Hepatic stellate cell (primary cell): ENCODE data around the gene THOC6.
"Not testable (repeated sequence)": the region's sequence is repeated elsewhere in the genome, so short reads cannot be mapped to it uniquely, and the experiment has no call there.

Experiments
- DNase-seq: peaks from one replicate; pipeline ENCODE4 v3.0.0; 2011; ENCODE audit warnings: low spot score

THOC6 gene

DNA sequence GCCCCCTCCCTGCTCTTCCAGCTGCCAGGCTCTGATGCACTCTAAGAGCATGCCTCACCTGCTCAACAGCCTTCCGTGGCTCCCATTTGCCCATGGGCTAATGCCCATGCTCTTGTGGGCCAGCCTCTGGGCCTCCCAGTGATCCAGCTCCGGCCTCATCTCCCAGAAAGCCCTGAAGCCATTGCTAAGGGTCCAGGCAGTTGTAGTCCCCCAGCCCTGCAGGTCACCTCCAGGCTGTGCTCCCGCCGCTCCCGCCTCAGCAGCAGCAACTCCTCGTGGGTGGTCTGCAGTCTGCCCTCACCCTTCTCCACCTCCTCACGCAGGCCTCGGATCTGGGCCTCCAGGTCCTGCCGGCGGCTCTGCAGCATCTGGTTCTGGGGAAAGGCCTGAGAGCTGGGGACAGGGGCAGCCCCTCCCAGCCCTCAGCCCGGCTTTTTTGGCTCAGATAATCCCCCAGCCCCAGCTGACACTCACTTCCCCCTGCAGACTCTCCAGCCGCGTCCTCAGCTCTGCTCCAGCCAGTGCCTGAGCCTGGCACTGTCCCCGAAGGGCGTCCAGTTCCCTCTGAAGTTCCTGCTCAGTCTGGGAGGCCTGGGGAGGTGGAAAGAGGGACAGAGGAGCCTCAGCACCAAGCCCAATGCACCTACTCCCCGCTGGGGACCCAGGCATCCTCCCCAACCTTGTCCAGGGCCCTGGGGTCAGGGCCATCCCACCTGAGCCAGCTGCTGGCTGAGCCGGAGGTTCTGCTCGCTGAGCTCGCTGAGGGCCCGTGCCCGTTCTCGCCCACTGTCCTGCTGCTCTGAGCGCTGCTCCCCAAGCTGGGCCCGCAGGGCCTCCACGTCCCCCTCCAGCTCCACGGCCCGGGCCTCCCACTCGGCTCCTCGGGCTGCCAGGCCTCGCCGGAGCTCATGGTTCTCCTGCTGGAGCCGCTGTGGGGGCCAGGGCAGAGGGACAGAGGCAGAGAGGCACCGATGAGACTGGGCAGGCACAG, 6.7 kb downstream of the THOC6 start:
- DNase-seq = no peak

DNA sequence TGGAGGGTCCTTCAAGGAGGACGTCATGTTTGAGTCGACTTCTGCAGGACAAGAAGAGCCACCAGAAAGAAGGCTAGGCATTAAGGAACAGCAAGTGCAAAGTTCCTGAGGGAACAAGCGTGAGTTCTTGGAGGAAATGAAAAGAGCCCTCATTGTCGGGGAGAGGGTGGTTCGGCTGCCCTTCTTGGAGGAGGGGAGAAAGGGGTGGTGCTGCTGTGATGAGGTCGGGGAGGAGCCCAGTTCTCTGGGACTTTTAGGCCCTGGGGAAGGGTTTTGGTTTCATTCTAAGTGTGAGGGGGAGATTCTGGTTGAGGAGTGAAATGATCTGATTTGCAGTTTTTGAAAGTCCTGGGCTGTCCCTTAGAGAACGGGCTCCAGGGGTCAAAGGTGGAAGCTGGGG, 8.8 kb downstream of the THOC6 start:
- DNase-seq = no peak

DNA sequence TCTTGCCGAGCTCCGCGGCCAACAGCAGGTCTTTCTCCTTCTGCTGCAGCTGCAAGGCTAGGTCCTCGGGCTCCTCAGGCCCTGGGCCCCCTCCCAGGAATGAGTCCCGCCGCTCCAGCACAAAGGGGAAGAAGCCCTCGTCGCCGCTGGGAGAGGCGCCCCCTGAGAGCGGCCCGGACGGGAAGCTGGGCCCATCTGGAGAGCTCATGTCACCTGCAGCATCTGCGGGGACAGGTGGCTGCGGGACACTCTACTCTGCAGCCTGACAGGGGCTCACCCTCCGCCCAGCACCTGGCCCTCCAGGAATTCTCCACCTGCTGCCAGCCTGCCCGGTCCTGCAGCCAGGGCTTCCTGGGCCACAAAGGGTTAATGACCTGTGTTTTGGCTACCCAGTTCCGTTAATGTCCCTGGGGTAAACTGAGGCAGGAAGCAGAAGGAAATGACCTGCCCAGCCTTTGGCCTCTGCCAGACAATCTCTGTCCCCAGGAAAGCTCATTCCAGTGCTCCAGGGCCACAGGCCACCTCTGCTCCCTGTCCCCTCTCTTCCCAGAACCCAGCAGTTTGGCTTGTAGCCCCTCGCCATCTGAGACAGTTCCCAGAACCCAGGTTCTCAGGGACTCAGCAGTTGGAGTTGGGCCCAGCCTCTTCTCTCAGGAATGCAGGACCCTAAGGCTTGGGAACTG, 11.6 kb downstream of the THOC6 start:
- DNase-seq = no peak

DNA sequence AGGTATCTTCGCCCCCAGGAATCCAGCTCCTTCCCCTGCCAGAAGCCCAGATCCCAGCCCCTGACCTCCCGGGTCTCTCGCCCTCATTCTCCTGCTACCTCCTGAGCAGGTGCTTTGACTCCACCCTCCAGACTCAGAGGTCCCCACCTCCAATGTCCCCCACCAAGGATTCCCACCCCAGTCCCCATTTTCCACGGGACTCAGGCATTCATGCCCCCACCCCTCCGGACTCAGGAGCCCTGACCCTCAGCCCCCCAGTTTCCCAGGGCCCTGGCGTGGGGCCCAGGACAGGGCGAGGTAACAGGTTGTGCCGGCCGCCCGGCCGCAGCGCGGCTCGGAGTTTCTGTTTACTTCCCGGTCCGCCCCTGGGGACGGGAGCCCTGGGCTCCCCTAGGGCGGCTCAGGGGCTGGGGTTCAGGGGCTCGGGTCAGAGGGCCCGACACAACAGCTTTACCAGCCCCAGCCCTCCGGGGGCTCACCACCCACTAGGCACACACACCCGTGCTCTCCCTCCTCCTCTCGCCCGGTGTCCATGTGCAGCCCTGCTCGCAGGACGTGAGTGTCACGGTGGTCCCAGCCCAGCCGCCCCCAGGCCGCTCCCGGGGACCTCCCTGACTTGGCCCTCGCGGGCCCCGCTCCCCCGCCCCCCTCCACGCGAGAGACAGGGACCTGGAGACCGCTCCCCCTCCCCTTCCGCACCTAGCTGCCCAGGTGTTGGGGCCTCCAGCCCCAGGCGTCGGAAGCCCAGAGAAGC, 12.3 kb downstream of the THOC6 start:
- no peak for DNase-seq

DNA sequence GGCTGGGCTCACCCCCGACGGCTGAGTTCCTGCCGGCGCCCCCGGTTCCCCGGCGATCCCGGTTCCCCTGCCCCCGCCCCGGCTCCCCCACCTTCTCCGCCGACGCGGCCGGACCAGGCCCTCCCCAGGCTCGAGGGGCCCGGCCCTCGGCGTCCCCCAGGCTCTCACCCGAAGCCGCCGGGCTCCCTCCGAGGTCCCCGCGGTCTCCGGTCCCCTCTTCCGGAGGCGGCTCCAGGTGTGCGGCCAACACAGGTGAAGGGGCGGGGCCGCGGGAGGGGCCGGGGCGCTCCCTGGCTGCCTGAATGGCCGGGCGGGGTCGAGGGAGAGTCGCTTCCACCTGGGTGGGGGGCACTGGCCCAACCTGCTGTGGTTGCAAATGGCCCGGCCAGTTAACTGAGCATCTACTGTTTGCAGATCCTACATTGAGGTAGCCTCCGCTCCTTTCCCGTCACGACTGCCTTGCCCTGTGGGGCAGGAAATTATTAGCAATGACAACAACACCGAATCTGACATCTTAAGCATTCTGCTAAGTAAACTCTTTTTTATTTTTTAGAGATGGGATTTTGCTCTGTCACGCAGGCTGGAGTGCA, 13.0 kb downstream of the THOC6 start, which contains the start of gene BICDL2:
TSS of gene BICDL2 (minus strand) at position 219 of the 590 bp plus-strand sequence. CDS start 1,448 bp downstream, outside the sequence.
- no peak for DNase-seq

DNA sequence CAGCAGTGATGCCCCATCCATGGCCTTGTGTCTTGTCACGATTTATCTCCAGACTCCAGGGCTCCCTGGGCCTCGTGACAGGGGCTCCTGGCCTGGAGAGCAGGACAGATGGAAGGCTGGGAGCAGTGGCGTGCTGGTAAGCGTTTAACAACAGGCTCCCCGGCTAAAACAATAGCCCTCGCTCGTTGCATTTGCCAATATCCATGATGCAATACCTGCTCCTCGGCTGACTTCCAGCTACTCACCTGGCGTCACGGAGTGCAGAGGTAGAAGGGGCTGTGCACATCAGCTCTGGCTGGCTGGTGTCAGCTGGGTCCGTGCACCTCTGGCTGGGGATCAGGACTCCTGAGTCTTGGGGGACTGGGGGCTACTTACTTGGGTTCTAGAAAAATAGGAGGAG, 14.4 kb downstream of the THOC6 start:
- DNase-seq = no peak

DNA sequence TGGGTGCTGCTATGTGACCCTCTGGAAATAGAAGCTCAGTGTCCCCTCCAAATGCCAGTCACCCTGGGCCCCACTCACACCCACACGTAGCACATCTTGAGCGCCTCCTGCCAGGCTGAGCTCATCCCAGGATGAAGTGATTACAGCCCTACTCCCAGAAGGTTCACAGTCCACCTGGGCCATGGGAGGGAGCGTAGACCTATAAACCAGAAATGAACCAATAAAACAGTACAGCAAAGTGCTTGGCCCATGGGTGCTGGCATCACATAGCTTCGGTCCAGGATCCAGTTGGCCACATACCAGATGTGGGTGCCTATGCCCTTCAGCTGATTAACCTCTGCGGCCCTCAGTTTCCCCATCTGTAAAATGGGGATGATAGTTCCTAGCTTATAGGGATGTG, 15.1 kb downstream of the THOC6 start:
- no peak for DNase-seq

DNA sequence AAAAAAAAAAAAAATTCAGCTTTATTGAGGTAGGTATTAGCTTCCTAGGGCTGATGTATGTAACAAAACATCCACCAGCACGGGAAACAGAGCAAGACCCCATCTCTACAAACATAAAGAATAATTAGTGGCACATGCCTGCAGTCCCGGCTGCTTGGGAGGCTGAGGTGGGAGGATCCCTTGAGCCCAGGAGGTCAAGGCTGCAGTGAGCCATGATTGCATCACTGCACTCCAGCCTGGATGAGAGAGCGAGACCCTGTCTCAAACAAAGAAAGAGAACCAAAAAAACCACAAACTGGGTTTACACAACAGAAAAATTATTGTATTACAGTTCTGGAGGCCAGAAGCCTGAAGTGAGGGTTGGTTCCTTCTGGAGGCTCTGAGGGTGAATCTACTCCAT, 18.5 kb downstream of the THOC6 start:
- DNase-seq = no peak

DNA sequence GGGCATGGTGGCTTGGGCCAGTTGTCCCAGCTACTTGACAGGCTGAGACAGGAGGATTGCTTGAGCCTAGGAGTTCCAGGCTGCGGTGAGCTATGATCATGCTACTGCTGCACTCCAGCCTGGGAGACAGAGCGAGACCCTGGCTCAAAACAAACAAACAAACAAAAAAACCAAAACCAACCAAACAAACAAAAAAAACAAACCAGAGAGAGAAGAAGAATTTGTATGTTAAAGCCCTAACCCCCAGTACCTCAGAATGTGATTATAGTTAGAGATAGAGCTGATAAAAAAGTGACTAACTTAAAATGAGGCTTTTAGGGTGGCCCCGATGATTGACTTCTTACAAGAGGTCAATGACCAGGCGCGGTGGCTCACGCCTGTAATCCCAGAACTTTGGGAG, 20.9 kb downstream of the THOC6 start:
- DNase-seq = no peak

DNA sequence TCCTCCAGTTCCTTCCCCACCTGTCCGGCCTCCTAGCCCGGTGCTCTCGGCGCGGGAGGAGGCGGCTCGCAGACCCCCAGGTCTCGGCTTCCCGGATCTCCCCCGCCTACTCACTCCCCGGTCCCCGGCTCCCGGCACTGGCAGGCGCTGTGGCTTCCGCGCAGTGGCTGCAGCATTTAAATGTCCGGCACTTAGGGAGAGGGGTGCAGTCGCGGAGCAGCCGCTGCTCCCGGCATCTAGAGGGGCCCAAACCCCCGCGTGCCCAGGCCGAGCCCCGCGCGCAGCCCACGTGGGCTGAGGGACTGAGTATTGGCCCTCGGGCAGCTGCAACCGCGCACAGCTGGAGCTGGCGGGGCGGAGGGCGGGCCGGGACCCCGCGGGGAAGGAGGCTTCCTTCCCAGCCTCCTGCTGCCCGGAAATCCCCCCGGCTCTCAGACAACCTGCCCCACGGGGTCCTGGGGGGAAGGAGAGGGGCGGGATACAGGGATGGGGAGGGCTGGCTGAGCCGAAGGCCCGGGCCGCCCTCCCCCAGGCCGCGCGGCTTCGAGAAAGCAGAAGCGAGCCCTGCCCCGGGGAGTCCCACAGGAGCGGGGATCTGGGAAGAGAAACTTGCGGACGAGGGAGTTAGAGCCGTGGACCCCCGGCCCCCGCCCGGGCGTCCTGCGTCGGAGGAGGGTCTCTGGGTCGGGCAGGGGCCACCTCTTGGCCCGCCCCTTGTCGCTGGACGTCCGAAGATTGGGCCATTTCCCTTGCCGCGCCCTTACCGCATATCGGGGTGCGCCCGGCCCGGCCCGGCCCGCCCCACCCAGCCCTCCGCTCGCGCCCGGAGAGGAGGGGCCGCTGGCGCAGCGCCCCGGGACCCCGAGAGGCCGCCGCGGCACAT, 22.2 kb downstream of the THOC6 start, which contains the start of gene MMP25:
TSS of gene MMP25 (plus strand) at position 804 of the 883 bp plus-strand sequence. CDS start 357 bp downstream, outside the sequence.
- no peak for DNase-seq

DNA sequence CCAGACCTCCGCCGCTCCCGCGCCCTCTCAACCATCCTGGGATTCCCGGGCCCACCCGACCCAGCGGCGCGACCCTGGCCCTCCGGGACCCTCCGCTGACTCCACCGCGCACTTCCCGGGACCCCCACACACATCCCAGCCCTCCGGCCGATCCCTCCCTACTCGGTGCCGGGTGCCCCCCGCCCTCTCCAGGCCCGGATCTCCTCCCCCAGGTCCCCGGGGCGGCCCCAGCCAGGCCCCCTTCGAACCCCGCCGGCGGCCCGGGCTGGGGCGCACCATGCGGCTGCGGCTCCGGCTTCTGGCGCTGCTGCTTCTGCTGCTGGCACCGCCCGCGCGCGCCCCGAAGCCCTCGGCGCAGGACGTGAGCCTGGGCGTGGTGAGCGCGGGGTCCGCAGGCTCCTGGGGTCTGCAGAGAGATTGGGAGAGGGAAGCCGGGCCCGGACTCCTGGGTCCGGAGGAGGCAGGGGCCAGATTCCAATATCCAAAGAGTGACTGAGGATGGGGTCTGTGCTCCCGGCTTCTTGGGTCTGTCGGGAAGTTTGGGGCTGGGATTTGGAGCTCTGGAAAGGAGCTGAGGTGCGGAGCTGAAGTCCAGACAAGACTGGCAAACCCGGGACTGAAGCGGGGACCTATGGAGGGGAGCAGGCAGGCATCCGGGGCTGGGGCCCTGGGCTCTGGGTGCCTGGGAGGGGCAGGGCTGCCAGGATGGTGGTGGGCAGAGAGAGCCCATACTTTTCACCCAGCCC, 23.0 kb downstream of the THOC6 start:
- DNase-seq = no peak

DNA sequence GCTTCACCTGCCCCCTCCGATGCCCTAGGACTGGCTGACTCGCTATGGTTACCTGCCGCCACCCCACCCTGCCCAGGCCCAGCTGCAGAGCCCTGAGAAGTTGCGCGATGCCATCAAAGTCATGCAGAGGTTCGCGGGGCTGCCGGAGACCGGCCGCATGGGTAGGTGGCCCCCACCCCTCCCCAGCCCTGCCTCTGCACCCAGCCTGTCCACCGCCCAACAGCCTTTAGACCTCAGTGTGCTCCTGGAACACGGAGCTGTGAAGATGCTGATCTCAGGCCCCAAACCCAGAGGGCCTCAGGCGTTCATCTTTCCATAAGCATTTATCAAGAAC, 23.5 kb downstream of the THOC6 start:
- no peak for DNase-seq

DNA sequence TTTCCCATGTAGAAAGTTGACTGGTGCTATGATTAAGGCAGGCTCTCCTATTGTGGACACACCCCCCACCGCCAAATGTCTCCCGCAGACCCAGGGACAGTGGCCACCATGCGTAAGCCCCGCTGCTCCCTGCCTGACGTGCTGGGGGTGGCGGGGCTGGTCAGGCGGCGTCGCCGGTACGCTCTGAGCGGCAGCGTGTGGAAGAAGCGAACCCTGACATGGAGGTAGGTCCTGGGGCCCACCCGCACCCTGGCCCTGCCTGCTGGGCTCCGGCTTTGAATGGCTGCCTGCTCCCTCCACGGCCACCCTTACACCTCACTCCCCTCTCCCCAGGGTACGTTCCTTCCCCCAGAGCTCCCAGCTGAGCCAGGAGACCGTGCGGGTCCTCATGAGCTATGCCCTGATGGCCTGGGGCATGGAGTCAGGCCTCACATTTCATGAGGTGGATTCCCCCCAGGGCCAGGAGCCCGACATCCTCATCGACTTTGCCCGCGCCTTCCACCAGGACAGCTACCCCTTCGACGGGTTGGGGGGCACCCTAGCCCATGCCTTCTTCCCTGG, 26.2 kb downstream of the THOC6 start:
- DNase-seq = no peak

DNA sequence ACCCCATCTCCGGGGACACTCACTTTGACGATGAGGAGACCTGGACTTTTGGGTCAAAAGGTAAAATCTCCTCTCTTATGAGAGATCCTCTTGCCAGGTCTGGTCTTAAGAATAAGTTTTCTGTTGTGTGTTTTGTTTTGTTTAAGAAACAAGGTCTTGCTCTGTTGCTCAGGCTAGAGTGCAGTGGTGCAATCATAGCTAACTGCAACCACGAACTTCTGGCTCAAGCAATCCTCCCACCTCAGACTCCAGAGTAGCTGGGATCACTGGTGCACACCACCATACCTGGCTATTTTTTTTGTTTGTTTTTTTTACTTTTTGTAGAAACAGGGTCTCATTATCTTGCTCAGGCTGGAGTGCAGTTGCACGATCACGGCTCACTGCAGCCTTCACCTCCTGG, 26.7 kb downstream of the THOC6 start:
- DNase-seq = no peak

DNA sequence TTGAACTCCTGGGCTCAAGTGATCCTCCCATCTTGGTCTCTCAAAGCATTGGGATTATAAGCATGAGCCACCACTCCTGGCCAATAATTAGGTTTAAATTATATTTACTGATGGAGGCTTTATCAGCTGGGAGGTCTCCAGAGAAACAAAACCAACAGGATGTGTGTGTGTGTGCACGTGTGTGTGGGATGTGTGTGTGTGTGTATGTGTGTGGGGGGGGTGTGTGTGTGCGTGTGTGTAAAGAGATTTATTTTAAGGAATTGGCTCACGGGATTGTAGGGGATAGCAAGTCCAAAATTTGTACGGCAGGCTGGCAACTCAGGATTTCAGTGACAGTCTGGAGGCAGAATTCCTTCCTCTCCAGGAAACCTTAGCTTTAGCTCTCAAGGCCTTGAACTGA, 27.2 kb downstream of the THOC6 start:
- no peak for DNase-seq

DNA sequence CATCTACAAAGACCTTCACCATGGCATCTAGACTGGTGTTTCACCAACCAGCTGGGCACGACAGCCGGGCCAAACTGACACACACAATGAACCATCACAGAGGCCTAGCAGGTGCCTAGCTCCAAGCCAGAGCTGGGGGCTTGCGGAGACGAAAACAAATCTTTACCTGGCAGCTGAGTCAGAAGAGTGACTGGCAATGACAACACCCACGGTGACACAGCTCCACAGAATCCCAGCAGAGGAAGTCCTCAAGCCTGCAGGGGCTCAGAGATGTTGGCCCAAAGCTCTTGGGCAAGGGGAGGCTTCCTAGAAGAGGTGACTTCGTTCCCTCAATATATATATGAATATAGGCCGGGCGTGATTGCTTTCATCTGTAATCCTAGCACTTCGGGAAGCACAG, 27.7 kb downstream of the THOC6 start:
- no peak for DNase-seq

DNA sequence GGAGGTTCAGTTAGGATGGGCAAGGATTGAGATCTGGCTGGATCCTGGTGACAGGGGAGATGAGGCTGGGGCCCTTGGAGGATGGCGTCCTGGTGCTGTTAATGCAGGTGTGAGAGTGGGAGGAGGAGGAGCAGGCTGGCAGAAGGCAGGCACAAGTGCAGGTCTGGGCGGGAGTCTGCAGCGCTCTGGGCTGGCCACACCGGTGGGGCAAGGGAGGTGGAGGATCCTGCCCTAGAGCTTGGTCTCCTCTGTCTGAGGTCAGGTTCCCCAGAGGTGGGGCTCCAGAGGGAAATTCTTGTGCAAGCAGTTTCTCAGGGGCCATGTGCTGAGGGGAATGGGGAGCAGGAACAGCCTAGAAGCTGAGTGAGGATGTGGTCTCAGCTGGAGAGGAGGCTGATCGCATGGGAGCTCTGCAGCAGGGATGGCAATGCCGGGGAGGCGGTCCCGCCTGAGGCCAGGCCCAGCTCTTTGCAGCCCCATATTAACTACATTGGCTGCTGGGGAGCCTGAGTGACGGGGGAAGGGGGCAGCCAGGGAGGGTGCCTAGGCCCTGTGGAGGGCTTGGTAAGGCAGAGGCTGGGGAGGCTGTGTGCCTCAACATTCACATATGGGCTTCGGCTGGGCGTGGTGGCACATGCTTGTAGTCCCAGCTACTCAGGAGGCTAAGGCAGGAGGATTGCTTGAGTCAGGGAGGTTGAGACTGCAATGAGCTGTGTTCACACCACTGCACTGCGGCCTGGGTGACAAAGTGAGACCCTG, 28.9 kb downstream of the THOC6 start:
- not testable (repeated sequence) for DNase-seq

DNA sequence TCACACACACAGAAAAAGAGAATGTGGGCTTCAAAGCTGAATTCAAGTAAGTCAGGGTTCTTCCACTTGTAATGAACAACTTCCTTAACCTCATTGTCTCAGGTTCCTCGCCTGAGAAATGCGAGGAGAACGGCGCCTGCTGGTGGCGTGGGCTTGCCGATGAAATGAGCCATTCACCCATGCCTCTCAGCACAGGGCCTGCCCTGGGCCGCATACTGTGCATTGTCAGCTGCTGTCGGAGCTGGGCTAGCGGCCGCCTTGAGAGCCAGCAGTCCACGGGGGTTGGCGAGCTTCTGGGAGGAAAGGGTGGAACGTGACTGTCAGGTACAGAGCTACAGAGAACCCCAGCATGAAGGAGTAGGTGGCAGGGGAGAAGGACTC, 29.5 kb downstream of the THOC6 start:
- DNase-seq = not testable (repeated sequence)
